C4-2B (cell line): ENCODE measurements around the gene SEPTIN5.

Source experiments
- CTCF ChIP-seq: fragments of 450-650 bp; conservative IDR thresholded peaks from 2 replicates; pipeline ENCODE4 v1.5.1; 2017; ENCODE audit warnings: mild to moderate bottlenecking
- ZFX ChIP-seq: fragments of 450-650 bp; IDR thresholded peaks from 2 replicates; pipeline ENCODE4 v1.6.1; 2017

- TF ChIP-seq CTCF (no peak), ZFX (no peak)
Measured at GRCh38 chr22:19706661-19707151, 7.6 kb upstream of the SEPTIN5 start.
